Purkinje cell (primary cell): ENCODE data around the gene FCER1A. TPM values are rescaled to one million over a fixed set of nuclear protein-coding genes. Genes with fewer than 3 reads are reported as not detected.

Source experiments
- polyA plus RNA-seq: library from polyadenylated mRNA; unstranded; fragments of >200 nt; fragmentation: Nextera tagmentation; gene quantifications from 2 replicates; pipeline ENCODE4 v1.2.1, GENCODE V29; 2014

Gene FCER1A
- polyA plus RNA-seq, result not detected in 2 replicates

DNA sequence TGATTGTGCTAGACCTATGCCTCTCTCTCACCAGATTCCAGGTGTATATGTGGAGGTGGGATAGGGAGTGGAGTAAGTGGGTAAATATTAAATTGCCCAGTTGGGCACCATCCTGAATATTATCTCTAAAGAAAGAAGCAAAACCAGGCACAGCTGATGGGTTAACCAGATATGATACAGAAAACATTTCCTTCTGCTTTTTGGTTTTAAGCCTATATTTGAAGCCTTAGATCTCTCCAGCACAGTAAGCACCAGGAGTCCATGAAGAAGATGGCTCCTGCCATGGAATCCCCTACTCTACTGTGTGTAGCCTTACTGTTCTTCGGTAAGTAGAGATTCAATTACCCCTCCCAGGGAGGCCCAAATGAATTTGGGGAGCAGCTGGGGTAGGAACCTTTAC lies at the start of gene FCER1A:
Gene FCER1A (plus strand): TSS at position 242 of the 400 bp plus-strand sequence. CDS start 29 bp downstream, at position 271.

Other genes with a start within 250 kb of the FCER1A start
- 0.56 and 2.4 TPM in 2 replicates for gene AIM2, start 225.6 kb upstream of the FCER1A start, polyA plus RNA-seq
- gene CADM3, start 130.7 kb upstream of the FCER1A start, polyA plus RNA-seq, result 12.1 and 16.4 TPM in 2 replicates
- 0.45 and 3.5 TPM in 2 replicates for gene ACKR1, start 97.5 kb upstream of the FCER1A start, polyA plus RNA-seq
- not detected in 2 replicates for gene OR10J4, start 129.9 kb downstream of the FCER1A start, polyA plus RNA-seq
- not detected in 2 replicates for gene OR10J1, start 137.4 kb downstream of the FCER1A start, polyA plus RNA-seq
- gene OR10J5, start 233.7 kb downstream of the FCER1A start, polyA plus RNA-seq, result not detected in 2 replicates